Prostate gland (tissue), 2 donors: ENCODE results near the gene RNF113A. TPM values are rescaled to one million over a fixed set of nuclear protein-coding genes. Genes with fewer than 3 reads are reported as not detected.

ENCODE experiments used
- DNase-seq: peaks from one replicate; pipeline ENCODE4 v3.0.0-alpha.2; 2019; ENCODE audit warnings: low spot score
- H3K27ac ChIP-seq, 2 donors: fragments of 200-600 bp; sonication (generic); 2 replicates each; pipeline ENCODE4 v1.5.1; 2017 to 2019
- H3K27me3 ChIP-seq: fragments of 200-600 bp; sonication (generic); replicated peaks from 2 replicates; pipeline ENCODE4 v1.5.1; 2019; ENCODE audit not compliant: insufficient read depth
- H3K36me3 ChIP-seq, 2 donors: fragments of 200-600 bp; sonication (generic); 1 replicate in 1 of 2; 2 replicates in 1 of 2; pipeline versions ENCODE4 v1.5.1 to v1.8.1; 2017 to 2019
- H3K4me1 ChIP-seq: fragments of 200-600 bp; sonication (generic); replicated peaks from 2 replicates; pipeline ENCODE4 v1.5.1; 2019
- H3K4me3 ChIP-seq, 2 donors: fragments of 200-600 bp; sonication (generic); 2 replicates each; pipeline ENCODE4 v1.5.1; 2017 to 2019
- H3K9me3 ChIP-seq: fragments of 200-600 bp; sonication (generic); 2 replicates; pipeline ENCODE4 v1.5.1; 2017
- POLR2A ChIP-seq: fragments of 450-650 bp; IDR thresholded peaks from one replicate; pipeline ENCODE4 v1.6.1; 2016; ENCODE audit warnings: antibody characterized with exemption, mild to moderate bottlenecking
- POLR2AphosphoS5 ChIP-seq: sonication (generic); formaldehyde crosslinking; IDR thresholded peaks from one replicate; pipeline ENCODE4 v1.6.1; 2017; ENCODE audit warnings: antibody characterized with exemption
- WGBS: methylation state at CpG from one replicate; pipeline ENCODE4 v1.1.5; 2018; 5-methylcytosine and 5-hydroxymethylcytosine counted together
- intact Hi-C: fragments of 100-400 bp; cut with DNase I; formaldehyde crosslinking; loops from one replicate; pipeline ENCODE4 v1.14.2; 2022
- total RNA-seq, 2 donors: library from RNA; depleted of rRNA; stranded (reverse); fragments of >200 nt; gene quantifications; one replicate each; pipeline ENCODE4 v1.1.0, GENCODE V29; 2016
- TF ChIP-seq, protein P1 (sequence below), 4 experiments: fragments of 200-600 bp in 2 of 4; fragments of 450-650 bp in 2 of 4; sonication (generic) in 2 of 4; IDR thresholded peaks; 1 replicate in 3 of 4; 2 replicates in 1 of 4; pipeline ENCODE4 v1.5.1; 2016 to 2019; ENCODE audit warnings: antibody characterized with exemption in 4 of 4, mild to moderate bottlenecking in 2 of 4, moderate library complexity in 2 of 4

The RNF113A gene
- total RNA-seq, 2 donors from 2014 or later, result 10.5 to 13.2 TPM

DNA sequence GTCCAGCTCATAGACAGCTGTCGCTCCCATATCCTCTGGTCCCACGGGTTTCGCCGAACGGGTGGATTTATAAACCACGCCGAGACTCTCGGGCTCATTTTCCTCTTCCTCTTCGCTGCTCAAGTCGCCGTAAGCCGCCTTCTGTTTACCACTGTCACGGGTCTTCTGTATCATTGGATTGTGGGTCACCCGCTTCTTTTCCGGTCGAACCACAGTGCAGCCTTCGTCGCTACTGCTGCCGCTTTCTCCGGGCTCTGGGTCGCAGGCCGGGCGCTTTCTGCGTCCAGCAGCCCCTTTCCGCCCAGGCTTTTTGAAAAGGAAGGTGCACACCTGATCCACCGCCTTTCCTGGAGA lies 311 bp downstream of the RNF113A start:
- H3K27me3 ChIP-seq, result no peaks in the 10 kb centered on the region
- H3K9me3 ChIP-seq, result no peaks in the 10 kb centered on the region
- intact Hi-C loops, result loop anchor here (5.0 to 10.0 kb wide), 2 partner anchors 79 to 266 kb away; partner anchors contain the start of genes NKRF and RPL39
- no peaks in the 10 kb centered on the region for H3K36me3 ChIP-seq
- WGBS, result 0% methylated on average over 1 of the region's 26 CpGs
- no peaks in the 10 kb centered on the region for H3K4me1 ChIP-seq
- peak overlapping the region; percentile 50 to 54 for H3K4me3 ChIP-seq
- H3K27ac ChIP-seq, result peak overlapping the region; percentile 83 to 89
- TF ChIP-seq, protein P1, sequence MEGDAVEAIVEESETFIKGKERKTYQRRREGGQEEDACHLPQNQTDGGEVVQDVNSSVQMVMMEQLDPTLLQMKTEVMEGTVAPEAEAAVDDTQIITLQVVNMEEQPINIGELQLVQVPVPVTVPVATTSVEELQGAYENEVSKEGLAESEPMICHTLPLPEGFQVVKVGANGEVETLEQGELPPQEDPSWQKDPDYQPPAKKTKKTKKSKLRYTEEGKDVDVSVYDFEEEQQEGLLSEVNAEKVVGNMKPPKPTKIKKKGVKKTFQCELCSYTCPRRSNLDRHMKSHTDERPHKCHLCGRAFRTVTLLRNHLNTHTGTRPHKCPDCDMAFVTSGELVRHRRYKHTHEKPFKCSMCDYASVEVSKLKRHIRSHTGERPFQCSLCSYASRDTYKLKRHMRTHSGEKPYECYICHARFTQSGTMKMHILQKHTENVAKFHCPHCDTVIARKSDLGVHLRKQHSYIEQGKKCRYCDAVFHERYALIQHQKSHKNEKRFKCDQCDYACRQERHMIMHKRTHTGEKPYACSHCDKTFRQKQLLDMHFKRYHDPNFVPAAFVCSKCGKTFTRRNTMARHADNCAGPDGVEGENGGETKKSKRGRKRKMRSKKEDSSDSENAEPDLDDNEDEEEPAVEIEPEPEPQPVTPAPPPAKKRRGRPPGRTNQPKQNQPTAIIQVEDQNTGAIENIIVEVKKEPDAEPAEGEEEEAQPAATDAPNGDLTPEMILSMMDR (IDR thresholded peaks at IDR 0.05), result no peak
- TF ChIP-seq POLR2AphosphoS5 (no peak), POLR2A (no peak)
- DNase-seq, result no peak

DNA sequence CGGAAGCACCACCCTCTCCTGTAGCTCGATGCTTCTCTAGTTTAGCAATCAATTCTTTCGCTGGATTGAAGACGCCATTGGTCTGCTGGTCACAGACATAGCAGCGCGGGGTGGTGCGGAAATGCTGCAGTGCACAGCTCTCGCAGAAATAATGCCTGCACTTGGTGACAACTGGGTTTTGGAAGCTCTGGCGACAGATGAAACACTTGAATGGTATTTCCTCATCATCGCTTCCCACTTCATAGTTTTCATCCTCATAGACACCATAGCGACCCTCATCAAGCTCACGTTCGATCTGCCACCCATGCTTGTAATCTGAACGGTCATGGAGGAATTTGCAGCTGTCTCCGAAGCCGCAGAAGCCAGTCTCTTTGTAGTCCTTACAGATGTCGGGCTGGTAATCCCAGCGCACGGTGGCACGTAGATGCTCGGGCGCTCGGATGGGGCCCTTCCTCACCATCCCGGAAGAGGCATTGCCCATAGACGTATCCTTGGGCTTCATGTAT lies 854 bp downstream of the RNF113A start:
- WGBS, result 0% methylated on average over 25 of the region's 25 CpGs
- H3K27me3 ChIP-seq, result no peaks in the 10 kb centered on the region
- H3K4me1 ChIP-seq, result no peaks in the 10 kb centered on the region
- DNase-seq, result peak; percentile 8
- intact Hi-C loops, result loop anchor here (5.0 to 10.0 kb wide), 2 partner anchors 78 to 266 kb away; partner anchors contain the start of genes NKRF and RPL39
- H3K4me3 ChIP-seq, result peak overlapping the region; percentile 50 to 54
- TF ChIP-seq POLR2AphosphoS5 (no peak), POLR2A (no peak)
- TF ChIP-seq, protein P1 (IDR thresholded peaks at IDR 0.05), result no peak
- H3K36me3 ChIP-seq, result no peaks in the 10 kb centered on the region
- H3K9me3 ChIP-seq, result no peaks in the 10 kb centered on the region
- peak overlapping the region; percentile 83 to 89 for H3K27ac ChIP-seq

DNA sequence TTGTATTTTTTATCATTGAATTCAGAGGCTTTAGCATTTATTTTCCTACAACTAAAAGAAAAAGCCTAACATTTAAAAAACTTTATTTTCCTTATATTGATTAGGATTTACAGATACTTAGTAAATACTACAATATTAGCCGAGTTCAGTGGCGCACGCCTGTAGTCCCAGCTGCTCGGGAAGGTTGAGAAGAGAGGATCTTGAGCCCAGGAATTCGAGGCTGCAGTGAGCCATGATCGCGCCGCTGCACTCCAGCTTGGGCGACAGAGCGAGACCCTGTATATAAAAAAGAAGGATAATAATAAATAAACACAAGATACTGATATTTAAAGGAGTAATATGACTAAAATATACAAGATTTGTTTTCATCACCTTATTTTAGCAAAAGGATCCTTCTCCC lies 18.1 kb downstream of the RNF113A start:
- DNase-seq, result no peak
- 14% methylated on average over 10 of the region's 10 CpGs for WGBS
- peak overlapping the region; percentile 61 to 86 for H3K27ac ChIP-seq

DNA sequence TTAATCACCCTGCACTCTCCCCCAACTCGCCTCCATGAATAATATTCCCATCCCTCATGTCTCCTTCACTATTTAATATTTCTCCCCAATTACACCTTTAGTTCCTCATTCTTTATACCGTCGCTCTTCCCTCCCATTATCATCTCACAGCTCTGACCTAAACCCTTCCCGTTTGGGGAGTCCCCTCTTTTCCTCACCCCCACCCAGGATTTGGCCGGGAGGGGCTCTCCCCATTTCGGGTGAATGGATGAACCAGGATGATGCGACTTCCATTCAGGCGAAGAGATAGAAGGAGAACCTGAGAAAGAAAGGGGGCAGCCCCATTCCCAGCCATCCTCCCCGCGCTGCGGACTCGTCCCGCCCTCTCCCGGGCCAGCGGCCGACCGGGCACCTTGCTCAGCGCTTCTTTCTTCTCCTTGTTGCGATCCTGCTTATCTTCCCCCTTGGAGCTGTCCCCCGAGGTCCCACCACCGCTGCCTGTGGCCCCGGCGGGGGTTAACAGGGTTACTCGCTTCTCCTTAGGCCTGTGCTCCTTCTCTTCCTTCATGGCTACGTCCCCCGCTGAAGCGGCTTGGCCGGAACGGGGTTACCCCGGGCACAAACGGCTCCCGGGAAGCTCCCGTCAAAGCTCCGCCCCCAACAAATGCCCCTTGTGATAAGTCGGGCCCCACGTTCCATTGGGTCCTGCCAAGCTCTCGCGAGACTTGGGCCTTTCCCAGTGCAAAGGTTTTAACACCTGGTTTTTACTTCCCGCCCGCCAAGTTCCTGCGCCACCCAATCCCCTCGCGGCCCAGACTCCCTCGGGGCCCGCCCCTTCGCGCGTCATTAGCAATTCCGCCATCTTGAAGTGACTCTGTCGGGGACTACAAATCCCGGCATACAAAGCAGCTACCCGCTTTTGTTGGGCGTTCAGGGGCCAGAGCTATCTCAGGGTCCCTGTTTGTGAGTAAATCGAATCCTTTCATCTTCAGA lies 18.9 kb downstream of the RNF113A start, which contains the start of gene UPF3B:
TSS of gene UPF3B (minus strand) at position 582 of the 972 bp plus-strand sequence. CDS start at position 547, 35 bp downstream.
- WGBS, result under 1% methylated on average over 52 of the region's 54 CpGs
- Histone ChIP-seq H3K27ac (peak within 1 kb of the TSS; percentile 86), H3K9me3 (no peaks in the 10 kb centered on the region), H3K4me3 (peak within 1 kb of the TSS; percentile 50 to 54), H3K36me3 (no peaks in the 10 kb centered on the region), H3K27me3 (no peaks in the 10 kb centered on the region), H3K4me1 (no peaks in the 10 kb centered on the region)
- intact Hi-C loops, result no loop called here
- DNase-seq, result peak; percentile 95
- TF ChIP-seq, protein P1 (IDR thresholded peaks at IDR 0.05), result peak in 1 of 4 experiments; percentile 14
- TF ChIP-seq POLR2A (peak; percentile 70), POLR2AphosphoS5 (peak; percentile 87)

More for the DNA sequence above, 18.1 kb downstream of the RNF113A start:
- no peaks in the 10 kb centered on the region for H3K4me1 ChIP-seq
- H3K27me3 ChIP-seq, result no peaks in the 10 kb centered on the region
- no peaks in the 10 kb centered on the region for H3K9me3 ChIP-seq
- no peaks in the 10 kb centered on the region for H3K36me3 ChIP-seq
- H3K4me3 ChIP-seq, result peak overlapping the region; percentile 13 to 50
- no peak for TF ChIP-seq POLR2AphosphoS5
- TF ChIP-seq, protein P1 (IDR thresholded peaks at IDR 0.05), result no peak
- no peak for TF ChIP-seq POLR2A
- intact Hi-C loops, result no loop called here
